ENCODE data around the gene INSC.

GRCh38 chr11:15150507-15150906, 35.8 kb downstream of the INSC start:
- TF ChIP-seq, protein P1, sequence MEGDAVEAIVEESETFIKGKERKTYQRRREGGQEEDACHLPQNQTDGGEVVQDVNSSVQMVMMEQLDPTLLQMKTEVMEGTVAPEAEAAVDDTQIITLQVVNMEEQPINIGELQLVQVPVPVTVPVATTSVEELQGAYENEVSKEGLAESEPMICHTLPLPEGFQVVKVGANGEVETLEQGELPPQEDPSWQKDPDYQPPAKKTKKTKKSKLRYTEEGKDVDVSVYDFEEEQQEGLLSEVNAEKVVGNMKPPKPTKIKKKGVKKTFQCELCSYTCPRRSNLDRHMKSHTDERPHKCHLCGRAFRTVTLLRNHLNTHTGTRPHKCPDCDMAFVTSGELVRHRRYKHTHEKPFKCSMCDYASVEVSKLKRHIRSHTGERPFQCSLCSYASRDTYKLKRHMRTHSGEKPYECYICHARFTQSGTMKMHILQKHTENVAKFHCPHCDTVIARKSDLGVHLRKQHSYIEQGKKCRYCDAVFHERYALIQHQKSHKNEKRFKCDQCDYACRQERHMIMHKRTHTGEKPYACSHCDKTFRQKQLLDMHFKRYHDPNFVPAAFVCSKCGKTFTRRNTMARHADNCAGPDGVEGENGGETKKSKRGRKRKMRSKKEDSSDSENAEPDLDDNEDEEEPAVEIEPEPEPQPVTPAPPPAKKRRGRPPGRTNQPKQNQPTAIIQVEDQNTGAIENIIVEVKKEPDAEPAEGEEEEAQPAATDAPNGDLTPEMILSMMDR (IDR thresholded peaks at IDR 0.05; ENCODE audit: control extremely low read depth in 1 of 3, insufficient read depth in 1 of 3, low read depth in 1 of 3, low read length in 3 of 3) = no peak
- TF ChIP-seq EZH2 (IDR thresholded peaks at IDR 0.05; ENCODE audit: low read depth, low read length, severe bottlenecking) (no peak), ASH2L (IDR thresholded peaks at IDR 0.05; ENCODE audit: low read length) (no peak), RFX5 (IDR thresholded peaks at IDR 0.05; ENCODE audit: borderline replicate concordance, low read depth, low read length) (no peak), EGR1 (IDR thresholded peaks at IDR 0.05; ENCODE audit: borderline replicate concordance, low read depth, low read length) (no peak), EP300 (IDR thresholded peaks at IDR 0.05; ENCODE audit: borderline replicate concordance in 1 of 2, low read depth in 2 of 2, low read length in 2 of 2) (no peak), TCF12 (IDR thresholded peaks at IDR 0.05; ENCODE audit: low read depth, low read length) (no peak), SP2 (IDR thresholded peaks at IDR 0.05; ENCODE audit: low read length) (no peak)
